T-helper 2 cell treated with Interferon-gamma antibody and Interleukin-4, amounts not matched to agents 5 μg/mL and 100 μg/mL, for 36 hours (primary cell): Measurements from ENCODE around the gene UMODL1.

Source experiments
- DNase-seq: peaks from one replicate; pipeline ENCODE4 v3.0.0; 2021; ENCODE audit warnings: low spot score
- H3K27ac Mint-ChIP-seq: one replicate; pipeline ENCODE4 v1.8.0; 2021; ENCODE audit warnings: mild to moderate bottlenecking, mixed read lengths
- H3K27me3 Mint-ChIP-seq: one replicate; pipeline ENCODE4 v1.8.0; 2021; ENCODE audit warnings: low read depth, mixed read lengths
- H3K36me3 Mint-ChIP-seq: one replicate; pipeline ENCODE4 v1.8.0; 2021; ENCODE audit warnings: low read depth, mixed read lengths
- H3K4me1 Mint-ChIP-seq: one replicate; pipeline ENCODE4 v1.8.0; 2021; ENCODE audit warnings: low read depth, mixed read lengths
- H3K4me3 Mint-ChIP-seq: one replicate; pipeline ENCODE4 v1.8.0; 2022; ENCODE audit warnings: mild to moderate bottlenecking, moderate library complexity, mixed read lengths
- H3K9me3 Mint-ChIP-seq: one replicate; pipeline ENCODE4 v1.8.0; 2021; ENCODE audit warnings: mixed read lengths

Gene UMODL1

GRCh38 chr21:42071146-42071737 lies at the start of gene UMODL1:
UMODL1 (plus strand) TSS chr21:42071317; CDS start chr21:42071317, 0 bp downstream.
- DNase-seq = no peak
- H3K36me3 Mint-ChIP-seq = no peaks in the 10 kb centered on the region

DNA sequence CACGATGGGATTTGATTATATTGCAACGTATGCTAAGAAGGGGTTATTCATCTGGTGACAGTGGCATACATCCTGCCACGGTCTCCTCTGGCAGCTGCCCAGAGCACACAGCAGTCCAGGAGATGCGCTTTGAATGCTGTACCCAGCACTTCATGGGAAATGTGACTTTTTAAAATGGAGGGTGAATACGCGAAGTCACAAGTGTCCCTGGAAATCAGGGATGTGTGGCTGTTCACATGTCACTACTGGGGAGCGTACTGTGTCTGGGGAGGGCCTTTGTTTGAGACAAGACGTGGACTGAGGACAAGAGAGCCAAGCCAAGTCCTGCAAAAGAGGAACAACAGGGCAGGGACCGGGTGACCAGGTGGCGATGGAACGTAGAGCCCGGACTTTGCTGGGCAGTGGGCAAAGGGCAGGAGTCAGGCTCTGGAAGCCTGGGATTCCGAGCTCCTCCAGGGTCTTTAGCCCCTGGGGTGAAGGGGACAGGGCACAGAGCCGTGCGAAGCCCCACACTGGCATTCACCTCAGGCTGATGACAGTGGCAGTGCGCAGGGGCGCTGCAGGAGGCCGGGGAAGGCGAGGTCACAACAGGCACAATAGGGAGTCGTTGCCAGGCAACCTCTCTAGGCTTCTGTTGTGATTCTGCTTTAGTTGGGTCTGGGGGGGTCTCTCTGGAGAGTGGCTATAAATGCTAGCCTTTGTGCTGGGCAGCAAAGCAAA lies 49.6 kb upstream of the UMODL1 start:
- H3K27me3 Mint-ChIP-seq = peaks cover 3% of the 10 kb centered on the region

More at GRCh38 chr21:42071146-42071737, at the start of gene UMODL1:
- Mint-ChIP-seq H3K4me3 (no peak within 1 kb of the TSS), H3K27me3 (peaks cover 3% of the 10 kb centered on the region), H3K27ac (no peak within 1 kb of the TSS), H3K9me3 (no peaks in the 10 kb centered on the region), H3K4me1 (peaks cover 4% of the 10 kb centered on the region)

GRCh38 chr21:42022091-42022430 lies 49.1 kb upstream of the UMODL1 start:
- Mint-ChIP-seq H3K4me3 (no peak overlapping the region), H3K27me3 (peaks cover 3% of the 10 kb centered on the region), H3K27ac (no peak overlapping the region), H3K9me3 (no peaks in the 10 kb centered on the region), H3K36me3 (no peaks in the 10 kb centered on the region), H3K4me1 (no peaks in the 10 kb centered on the region)
- no peak for DNase-seq

More for the DNA sequence above, 49.6 kb upstream of the UMODL1 start:
- no peaks in the 10 kb centered on the region for H3K4me1 Mint-ChIP-seq
- H3K27ac Mint-ChIP-seq = no peak overlapping the region
- no peak overlapping the region for H3K4me3 Mint-ChIP-seq
- no peaks in the 10 kb centered on the region for H3K36me3 Mint-ChIP-seq
- no peak for DNase-seq
- H3K9me3 Mint-ChIP-seq = no peaks in the 10 kb centered on the region

GRCh38 chr21:42022906-42023305 lies 48.2 kb upstream of the UMODL1 start:
- no peaks in the 10 kb centered on the region for H3K36me3 Mint-ChIP-seq
- DNase-seq = no peak
- peaks cover 3% of the 10 kb centered on the region for H3K27me3 Mint-ChIP-seq
- H3K4me1 Mint-ChIP-seq = no peaks in the 10 kb centered on the region
- H3K4me3 Mint-ChIP-seq = no peak overlapping the region
- no peaks in the 10 kb centered on the region for H3K9me3 Mint-ChIP-seq
- no peak overlapping the region for H3K27ac Mint-ChIP-seq

DNA sequence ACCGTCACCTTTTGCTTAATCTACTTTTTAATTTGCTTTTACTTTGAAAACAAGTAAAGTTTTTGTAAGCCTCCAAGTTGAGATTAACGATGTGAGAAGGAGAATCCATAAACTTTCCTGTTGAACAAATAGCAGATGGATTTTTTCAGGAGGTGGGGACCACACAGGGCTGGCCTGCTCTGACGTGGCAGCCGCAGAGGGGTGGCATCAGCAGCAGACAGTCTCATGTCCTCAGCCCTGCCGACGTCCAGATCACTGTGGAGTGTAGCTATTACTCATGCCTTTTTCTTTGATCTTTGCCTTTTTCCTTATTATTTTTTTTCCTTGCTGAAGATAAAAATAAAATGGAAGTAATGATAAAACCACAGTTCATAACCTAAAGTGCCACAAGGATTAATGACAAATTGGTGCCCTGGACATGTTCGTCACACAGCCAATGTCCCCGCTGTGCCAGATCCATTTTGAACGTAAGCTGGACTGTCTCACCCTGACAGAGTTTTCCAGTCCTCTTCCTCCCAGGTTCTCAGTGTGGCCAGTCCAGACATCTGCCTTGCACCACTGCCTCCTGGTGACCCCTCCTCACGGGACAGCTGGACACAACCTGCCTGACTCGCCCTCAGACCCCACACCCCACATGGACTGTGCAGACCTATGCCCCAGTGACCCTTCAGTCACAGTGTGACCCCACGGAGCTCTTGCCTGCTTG lies 45.6 kb upstream of the UMODL1 start:
- Mint-ChIP-seq H3K4me1 (no peaks in the 10 kb centered on the region), H3K27ac (no peak overlapping the region), H3K27me3 (no peaks in the 10 kb centered on the region), H3K4me3 (no peak overlapping the region), H3K36me3 (no peaks in the 10 kb centered on the region), H3K9me3 (no peaks in the 10 kb centered on the region)
- no peak for DNase-seq

DNA sequence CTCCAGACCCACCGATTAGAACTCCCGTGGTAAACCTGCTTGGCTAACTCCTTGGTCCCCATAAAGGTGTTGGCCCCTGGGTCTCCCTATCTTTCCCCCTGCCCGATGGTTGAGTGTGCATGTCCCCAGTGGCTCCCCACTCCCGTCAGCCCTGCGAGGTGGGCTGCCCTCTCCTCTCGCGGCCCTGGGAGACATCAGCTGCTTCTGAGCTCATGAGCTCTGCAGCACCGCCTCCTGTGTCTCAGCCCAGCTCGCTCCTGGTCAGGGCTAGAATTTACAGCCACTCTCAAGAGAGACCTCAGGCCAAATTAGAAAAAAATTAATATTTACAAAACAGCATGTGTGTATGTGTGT lies 45.1 kb upstream of the UMODL1 start:
- no peaks in the 10 kb centered on the region for H3K36me3 Mint-ChIP-seq
- H3K4me1 Mint-ChIP-seq = no peaks in the 10 kb centered on the region
- H3K27me3 Mint-ChIP-seq = peaks cover 4% of the 10 kb centered on the region
- DNase-seq = no peak
- H3K27ac Mint-ChIP-seq = no peak overlapping the region
- H3K9me3 Mint-ChIP-seq = no peaks in the 10 kb centered on the region
- no peak overlapping the region for H3K4me3 Mint-ChIP-seq

- no peak overlapping the region for H3K4me3 Mint-ChIP-seq
- peaks cover 8% of the 10 kb centered on the region for H3K27me3 Mint-ChIP-seq
- DNase-seq = no peak
- no peak overlapping the region for H3K27ac Mint-ChIP-seq
- no peaks in the 10 kb centered on the region for H3K36me3 Mint-ChIP-seq
- H3K9me3 Mint-ChIP-seq = no peaks in the 10 kb centered on the region
- H3K4me1 Mint-ChIP-seq = no peaks in the 10 kb centered on the region
Observed at GRCh38 chr21:42027085-42027821, 43.9 kb upstream of the UMODL1 start.

GRCh38 chr21:42027822-42028765 lies 43.0 kb upstream of the UMODL1 start:
- H3K4me3 Mint-ChIP-seq = no peak overlapping the region
- DNase-seq = no peak

GRCh38 chr21:42028766-42029425 lies 42.2 kb upstream of the UMODL1 start:
- H3K9me3 Mint-ChIP-seq = no peaks in the 10 kb centered on the region
- peaks cover 8% of the 10 kb centered on the region for H3K27me3 Mint-ChIP-seq
- no peak overlapping the region for H3K4me3 Mint-ChIP-seq
- H3K36me3 Mint-ChIP-seq = no peaks in the 10 kb centered on the region
- H3K27ac Mint-ChIP-seq = no peak overlapping the region
- no peak for DNase-seq
- no peaks in the 10 kb centered on the region for H3K4me1 Mint-ChIP-seq

More at GRCh38 chr21:42027822-42028765, 43.0 kb upstream of the UMODL1 start:
- H3K27me3 Mint-ChIP-seq = peaks cover 8% of the 10 kb centered on the region
- H3K36me3 Mint-ChIP-seq = no peaks in the 10 kb centered on the region
- H3K27ac Mint-ChIP-seq = no peak overlapping the region
- no peaks in the 10 kb centered on the region for H3K4me1 Mint-ChIP-seq
- no peaks in the 10 kb centered on the region for H3K9me3 Mint-ChIP-seq

GRCh38 chr21:42030311-42030710 lies 40.8 kb upstream of the UMODL1 start:
- H3K4me1 Mint-ChIP-seq = no peaks in the 10 kb centered on the region
- no peaks in the 10 kb centered on the region for H3K36me3 Mint-ChIP-seq
- H3K27ac Mint-ChIP-seq = no peak overlapping the region
- H3K9me3 Mint-ChIP-seq = no peaks in the 10 kb centered on the region
- peaks cover 8% of the 10 kb centered on the region for H3K27me3 Mint-ChIP-seq
- no peak overlapping the region for H3K4me3 Mint-ChIP-seq
- no peak for DNase-seq

GRCh38 chr21:42031241-42031640 lies 39.9 kb upstream of the UMODL1 start:
- Mint-ChIP-seq H3K4me1 (no peaks in the 10 kb centered on the region), H3K4me3 (no peak overlapping the region), H3K27ac (no peak overlapping the region), H3K27me3 (peaks cover 8% of the 10 kb centered on the region), H3K36me3 (no peaks in the 10 kb centered on the region), H3K9me3 (no peaks in the 10 kb centered on the region)
- no peak for DNase-seq

DNA sequence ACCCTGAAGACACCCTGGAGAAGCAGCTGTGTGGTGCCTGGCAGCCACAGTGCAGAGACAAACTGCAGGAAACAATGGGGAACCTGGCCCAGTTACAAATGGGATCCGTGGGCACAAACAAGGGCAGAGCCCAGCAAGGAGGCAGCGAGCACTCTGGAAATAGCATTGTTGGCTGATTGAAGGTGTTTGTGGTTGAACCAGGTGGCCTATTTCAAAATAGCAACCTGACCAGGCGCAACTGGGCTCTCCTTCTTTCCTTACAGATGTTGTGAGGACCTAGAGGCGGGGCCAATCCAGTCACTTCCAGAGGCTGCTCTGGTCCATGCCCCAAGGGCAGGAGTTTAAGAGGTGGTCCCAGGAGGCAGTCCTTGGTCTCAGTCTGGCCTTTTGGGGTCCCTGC lies 39.3 kb upstream of the UMODL1 start:
- Mint-ChIP-seq H3K27ac (no peak overlapping the region), H3K4me3 (no peak overlapping the region), H3K27me3 (peaks cover 8% of the 10 kb centered on the region), H3K36me3 (no peaks in the 10 kb centered on the region), H3K4me1 (no peaks in the 10 kb centered on the region), H3K9me3 (no peaks in the 10 kb centered on the region)
- DNase-seq = no peak

DNA sequence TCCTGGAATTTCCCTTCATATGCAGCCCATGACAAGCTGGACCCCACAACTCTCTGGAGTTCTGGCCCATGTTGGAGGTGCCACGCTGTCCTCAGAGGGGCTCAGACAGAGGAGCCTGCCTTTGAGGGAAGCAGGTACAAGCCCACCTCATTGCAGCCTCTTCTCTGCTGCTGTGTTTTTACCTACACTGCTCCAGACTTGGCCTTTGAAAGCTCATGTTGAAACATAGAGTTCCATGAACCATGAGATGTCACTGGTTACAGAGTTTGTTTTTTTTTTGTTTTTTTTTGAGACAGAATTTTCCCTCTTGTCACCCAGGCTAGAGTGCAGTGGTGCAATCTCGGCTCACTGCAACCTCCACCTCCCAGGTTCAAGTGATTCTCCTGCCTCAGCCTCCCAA lies 38.9 kb upstream of the UMODL1 start:
- no peaks in the 10 kb centered on the region for H3K4me1 Mint-ChIP-seq
- H3K27ac Mint-ChIP-seq = no peak overlapping the region
- H3K27me3 Mint-ChIP-seq = peaks cover 8% of the 10 kb centered on the region
- no peaks in the 10 kb centered on the region for H3K9me3 Mint-ChIP-seq
- DNase-seq = no peak
- no peaks in the 10 kb centered on the region for H3K36me3 Mint-ChIP-seq
- H3K4me3 Mint-ChIP-seq = no peak overlapping the region
